H1 (cell line): ENCODE data around the gene VPS50. TPM values are rescaled to one million over a fixed set of nuclear protein-coding genes. Genes with fewer than 3 reads are reported as not detected.

Experiments used
- CTCF ChIA-PET: fragments of 300-600 bp; sonication (Branson Sonifier 250); formaldehyde crosslinking; loops from one replicate; lab custom pipeline; 2021; ENCODE audit not compliant: partially characterized antibody; lab: Charles Lee
- POLR2A ChIA-PET: fragments of 300-600 bp; sonication (Branson Sonifier 250); formaldehyde crosslinking; loops from one replicate; lab custom pipeline; 2021; ENCODE audit warnings: inconsistent platforms; ENCODE audit not compliant: partially characterized antibody; lab: Charles Lee
- DNase-seq, 2 experiments: peaks; one replicate each; pipeline versions ENCODE4 v3.0.0 to v3.0.0-alpha.2; 2010 to 2022; ENCODE audit warnings: low spot score in 2 of 2, low read depth in 1 of 2, mixed read lengths in 1 of 2
- FAIRE-seq: peaks from 2 replicates; lab custom pipeline; 2011; peaks lifted over from hg19 to GRCh38; lab: Jason Lieb, UNC
- H2AFZ ChIP-seq: 2 replicates; pipeline ENCODE4 v1.8.1; 2012; ENCODE audit warnings: low read length, inconsistent platforms
- H2AK5ac ChIP-seq: 2 replicates; pipeline ENCODE4 v1.6.1; 2013; ENCODE audit warnings: low read depth, low read length
- H2BK120ac ChIP-seq: replicated peaks from 2 replicates; pipeline ENCODE3; 2013; ENCODE audit warnings: low read depth, low read length, inconsistent platforms
- H2BK12ac ChIP-seq: 2 replicates; pipeline ENCODE4 v1.6.1; 2013; ENCODE audit warnings: low read depth, low read length
- H2BK15ac ChIP-seq: 2 replicates; pipeline ENCODE4 v1.6.1; 2013; ENCODE audit warnings: low read length
- H2BK20ac ChIP-seq: 2 replicates; pipeline ENCODE4 v1.6.1; 2013; ENCODE audit warnings: low read length
- H2BK5ac ChIP-seq: 2 replicates; pipeline ENCODE4 v1.6.1; 2013; ENCODE audit warnings: low read depth, low read length
- H3K14ac ChIP-seq: 2 replicates; pipeline ENCODE4 v1.6.1; 2013; ENCODE audit warnings: inconsistent platforms; ENCODE audit not compliant: insufficient read length
- H3K18ac ChIP-seq: 2 replicates; pipeline ENCODE4 v1.6.1; 2013; ENCODE audit warnings: low read length; ENCODE audit errors: extremely low read depth
- H3K23ac ChIP-seq: 2 replicates; pipeline ENCODE4 v1.6.1; 2013; ENCODE audit warnings: inconsistent platforms; ENCODE audit not compliant: insufficient read length
- H3K23me2 ChIP-seq: 2 replicates; pipeline ENCODE4 v1.6.1; 2013; ENCODE audit warnings: low read depth, low read length
- H3K27ac ChIP-seq: 2 replicates; pipeline ENCODE4 v1.6.1; 2011; ENCODE audit warnings: low read depth, low read length, inconsistent platforms
- H3K27me3 ChIP-seq, 4 experiments: replicated peaks in 1 of 4; 1 replicate in 1 of 4; 2 replicates in 3 of 4; pipeline versions ENCODE4 v1.6.1 to v1.8.1; 2011 to 2013; ENCODE audit warnings: low read length in 3 of 4, mild to moderate bottlenecking in 3 of 4, inconsistent platforms in 2 of 4, mixed read lengths in 2 of 4, moderate library complexity in 1 of 4; ENCODE audit not compliant: control insufficient read depth in 3 of 4, insufficient read depth in 3 of 4; ENCODE audit errors: extremely low read depth in 1 of 4
- H3K36me3 ChIP-seq, 4 experiments: 2 replicates each; pipeline versions ENCODE4 v1.6.1 to v1.8.1; 2011 to 2013; ENCODE audit warnings: mild to moderate bottlenecking in 4 of 4, low read length in 3 of 4, moderate library complexity in 2 of 4, control low read depth in 1 of 4, inconsistent platforms in 1 of 4; ENCODE audit not compliant: insufficient read depth in 4 of 4, control insufficient read depth in 2 of 4
- H3K4ac ChIP-seq: replicated peaks from 2 replicates; pipeline ENCODE3; 2013; ENCODE audit warnings: low read length, low read depth, mixed read lengths, inconsistent platforms; ENCODE audit not compliant: insufficient read length
- H3K4me1 ChIP-seq, 4 experiments: replicated peaks in 1 of 4; 1 replicate in 1 of 4; 2 replicates in 3 of 4; pipeline versions ENCODE4 v1.6.1 to v1.8.1; 2011 to 2013; ENCODE audit warnings: low read length in 3 of 4, inconsistent platforms in 2 of 4, mixed read lengths in 1 of 4; ENCODE audit not compliant: insufficient read depth in 4 of 4, control insufficient read depth in 3 of 4
- H3K4me2 ChIP-seq, 2 experiments: 2 replicates each; pipeline versions ENCODE4 v1.6.1 to v1.8.1; 2011 to 2013; ENCODE audit warnings: low read depth in 2 of 2, low read length in 2 of 2, control low read depth in 1 of 2, inconsistent platforms in 1 of 2, mild to moderate bottlenecking in 1 of 2; ENCODE audit not compliant: insufficient read depth in 1 of 2
- H3K4me3 ChIP-seq, 4 experiments: fragments of 200-600, 300-600 bp in 1 of 4; sonication (generic), shearing (Covaris generic), sonication (Bioruptor Twin) in 1 of 4; 2 replicates each; pipeline versions ENCODE4 v1.5.1 to v1.8.1; 2011 to 2016; ENCODE audit warnings: low read length in 4 of 4, low read depth in 3 of 4, control low read depth in 2 of 4, inconsistent platforms in 2 of 4, mild to moderate bottlenecking in 2 of 4, mixed read lengths in 1 of 4, moderate library complexity in 1 of 4; ENCODE audit not compliant: insufficient read depth in 2 of 4; ENCODE audit errors: extremely low read depth in 1 of 4
- H3K56ac ChIP-seq: replicated peaks from 2 replicates; pipeline ENCODE3; 2013; ENCODE audit warnings: low read depth, mild to moderate bottlenecking, mixed read lengths, low read length, inconsistent platforms; ENCODE audit not compliant: insufficient read length
- H3K79me1 ChIP-seq: 2 replicates; pipeline ENCODE4 v1.6.1; 2013; ENCODE audit warnings: low read depth, low read length, control low read depth
- H3K79me2 ChIP-seq, 2 experiments: 2 replicates each; pipeline versions ENCODE4 v1.6.1 to v1.8.1; 2012 to 2013; ENCODE audit warnings: low read length in 2 of 2, mild to moderate bottlenecking in 2 of 2, inconsistent platforms in 1 of 2; ENCODE audit not compliant: insufficient read depth in 2 of 2, control insufficient read depth in 1 of 2
- H3K9ac ChIP-seq, 4 experiments: replicated peaks in 1 of 4; 1 replicate in 1 of 4; 2 replicates in 3 of 4; pipeline versions ENCODE4 v1.6.1 to v1.8.1; 2011 to 2013; ENCODE audit warnings: low read depth in 3 of 4, low read length in 3 of 4, control low read depth in 2 of 4, mild to moderate bottlenecking in 2 of 4, moderate library complexity in 2 of 4, inconsistent platforms in 1 of 4; ENCODE audit errors: extremely low read depth in 1 of 4
- H3K9me3 ChIP-seq, 2 experiments: 2 replicates each; pipeline versions ENCODE4 v1.6.1 to v1.8.1; 2012 to 2013; ENCODE audit warnings: mild to moderate bottlenecking in 2 of 2, moderate library complexity in 2 of 2, control low read depth in 1 of 2, inconsistent platforms in 1 of 2, low read depth in 1 of 2, low read length in 1 of 2, mixed read lengths in 1 of 2; ENCODE audit not compliant: insufficient read depth in 2 of 2
- H4K20me1 ChIP-seq, 2 experiments: replicated peaks in 1 of 2; 2 replicates each; pipeline versions ENCODE3 to v1.8.1; 2011 to 2013; ENCODE audit warnings: inconsistent platforms in 2 of 2, low read length in 2 of 2, mild to moderate bottlenecking in 1 of 2; ENCODE audit not compliant: insufficient read depth in 2 of 2, control insufficient read depth in 1 of 2
- H4K5ac ChIP-seq: 2 replicates; pipeline ENCODE4 v1.6.1; 2013; ENCODE audit warnings: low read length, low read depth, mixed read lengths, inconsistent platforms; ENCODE audit not compliant: insufficient read length
- H4K8ac ChIP-seq: 2 replicates; pipeline ENCODE4 v1.8.0; 2013; ENCODE audit warnings: mild to moderate bottlenecking, moderate library complexity, low read length, inconsistent platforms; ENCODE audit not compliant: insufficient read depth; ENCODE audit errors: extremely low read depth
- H4K91ac ChIP-seq: replicated peaks from 2 replicates; pipeline ENCODE3; 2013; ENCODE audit warnings: low read length, mixed read lengths, inconsistent platforms; ENCODE audit not compliant: insufficient read length
- CEBPB ChIP-seq: IDR thresholded peaks from 2 replicates; pipeline ENCODE4 v1.6.1; 2012; ENCODE audit warnings: low read depth, low read length
- MAFK ChIP-seq: IDR thresholded peaks from 2 replicates; pipeline ENCODE4 v1.6.1; 2012; ENCODE audit warnings: low read depth, mild to moderate bottlenecking, improper control_type of control experiment, low read length
- polyA plus RNA-seq, 7 experiments: library from polyadenylated mRNA; depleted of rRNA in 3 of 7; stranded (reverse) in 5 of 7; unstranded in 2 of 7; fragments of >200 nt in 5 of 7; fragments of 200-250 nt in 2 of 7; gene quantifications; 1 replicate in 5 of 7; 2 replicates in 1 of 7; 4 replicates in 1 of 7; pipeline versions ENCODE4 v1.2.1 to v1.2.3, GENCODE V29; 2011 to 2013; ENCODE audit warnings: missing spikeins in 2 of 7, mixed read lengths in 2 of 7
- total RNA-seq: library from RNA; stranded (reverse); fragmentation: NEBNext Ultra II Directional; extraction: Animal tissue kit (Norgen Biotek cat#: 25700); gene quantifications from 2 replicates; pipeline ENCODE4 v1.2.1, GENCODE V29; 2021

Gene VPS50
- total and polyA plus RNA-seq, 2 of the 8 experiments (the other 6 are each of a cell fraction or from before 2014, with no cell fraction given), result 3.7 to 9.3 TPM

DNA sequence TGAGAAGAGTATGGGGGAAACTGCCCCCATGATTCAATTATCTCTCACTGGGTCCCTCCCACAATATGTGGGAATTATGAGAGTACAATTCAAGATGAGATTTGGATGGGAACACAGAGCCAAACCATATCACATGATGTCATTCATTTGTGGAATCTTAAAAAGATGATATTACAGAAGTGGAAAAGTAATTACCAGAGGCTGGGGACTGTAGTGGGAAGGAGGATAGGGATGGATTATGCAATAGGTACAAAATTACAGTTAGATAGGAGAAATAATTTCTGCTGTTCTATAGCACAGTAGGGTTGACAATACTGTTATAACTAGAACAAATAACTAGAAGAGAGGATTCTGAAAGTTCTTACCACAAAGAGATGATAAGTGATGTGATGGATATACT is 141.4 kb downstream of the VPS50 start:
- no peak overlapping the region for H3K4me3 ChIP-seq
- H3K4me2 ChIP-seq, result no peak overlapping the region
- FAIRE-seq (no peak), DNase-seq (no peak)
- H2AK5ac ChIP-seq, result no peak overlapping the region
- H3K4ac ChIP-seq, result no peak overlapping the region
- no peaks in the 10 kb centered on the region for H3K79me2 ChIP-seq
- H2BK12ac ChIP-seq, result no peak overlapping the region
- H3K23me2 ChIP-seq, result no peaks in the 10 kb centered on the region
- H3K79me1 ChIP-seq, result no peaks in the 10 kb centered on the region
- ChIA-PET CTCF (no interaction called here), POLR2A (no interaction called here)
- H4K8ac ChIP-seq, result no peak overlapping the region
- H4K91ac ChIP-seq, result no peak overlapping the region
- no peak overlapping the region for H3K23ac ChIP-seq
- no peak overlapping the region for H3K14ac ChIP-seq
- no peak overlapping the region for H2BK120ac ChIP-seq
- TF ChIP-seq MAFK (no peak), CEBPB (peak; percentile 49; the same call in 1 of the 2 replicates)
- no peak overlapping the region for H2BK5ac ChIP-seq
- no peak overlapping the region for H3K56ac ChIP-seq
- no peak overlapping the region for H2BK15ac ChIP-seq
- H3K36me3 ChIP-seq, result no peaks in the 10 kb centered on the region
- no peak overlapping the region for H2BK20ac ChIP-seq
- H3K27ac ChIP-seq, result no peak overlapping the region
- no peak overlapping the region for H3K9ac ChIP-seq
- no peak overlapping the region for H2AFZ ChIP-seq
- H4K20me1 ChIP-seq, result no peaks in the 10 kb centered on the region
- H3K9me3 ChIP-seq, result no peaks in the 10 kb centered on the region
- H3K27me3 ChIP-seq, result no peaks in the 10 kb centered on the region
- H3K18ac ChIP-seq, result no peak overlapping the region
- no peaks in the 10 kb centered on the region for H3K4me1 ChIP-seq
- H4K5ac ChIP-seq, result no peak overlapping the region
